Peyer's patch (tissue), 4 donors: Measurements from ENCODE around the gene ZNF70.

Source experiments
- POLR2A ChIP-seq, 2 donors: fragments of 450-650 bp; IDR thresholded peaks; one replicate each; pipeline ENCODE4 v1.5.1; 2017; ENCODE audit warnings: antibody characterized with exemption in 2 of 2, mild to moderate bottlenecking in 2 of 2, moderate library complexity in 2 of 2
- TF ChIP-seq, protein P1 (sequence below), 6 experiments: fragments of 450-650 bp in 4 of 6; fragments of 200-600 bp in 2 of 6; sonication (generic) in 1 of 6; IDR thresholded peaks; one replicate each; pipeline ENCODE4 v1.5.1; 2017 to 2019; ENCODE audit warnings: antibody characterized with exemption in 6 of 6, mild to moderate bottlenecking in 3 of 6, moderate library complexity in 1 of 6

DNA sequence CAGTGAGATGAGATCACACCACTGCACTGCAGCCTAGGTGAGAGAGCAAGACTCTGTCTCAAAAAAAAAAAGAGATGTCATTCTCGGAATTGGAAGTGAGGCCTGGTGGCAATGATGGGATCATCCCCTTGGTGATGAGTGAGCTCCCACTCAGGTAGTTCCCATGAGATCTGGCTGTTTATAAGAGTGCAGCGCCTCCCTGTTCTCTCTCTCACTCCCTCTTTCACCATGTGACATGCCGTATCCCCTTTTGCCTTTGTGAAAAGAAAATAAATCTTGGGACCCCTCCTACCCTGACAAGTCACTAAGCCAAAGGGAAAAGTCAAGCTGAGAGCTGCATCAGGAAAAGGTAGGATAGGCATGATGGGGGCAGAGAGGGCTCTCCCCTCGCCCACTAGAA lies 28.8 kb downstream of the ZNF70 start:
- TF ChIP-seq, protein P1, sequence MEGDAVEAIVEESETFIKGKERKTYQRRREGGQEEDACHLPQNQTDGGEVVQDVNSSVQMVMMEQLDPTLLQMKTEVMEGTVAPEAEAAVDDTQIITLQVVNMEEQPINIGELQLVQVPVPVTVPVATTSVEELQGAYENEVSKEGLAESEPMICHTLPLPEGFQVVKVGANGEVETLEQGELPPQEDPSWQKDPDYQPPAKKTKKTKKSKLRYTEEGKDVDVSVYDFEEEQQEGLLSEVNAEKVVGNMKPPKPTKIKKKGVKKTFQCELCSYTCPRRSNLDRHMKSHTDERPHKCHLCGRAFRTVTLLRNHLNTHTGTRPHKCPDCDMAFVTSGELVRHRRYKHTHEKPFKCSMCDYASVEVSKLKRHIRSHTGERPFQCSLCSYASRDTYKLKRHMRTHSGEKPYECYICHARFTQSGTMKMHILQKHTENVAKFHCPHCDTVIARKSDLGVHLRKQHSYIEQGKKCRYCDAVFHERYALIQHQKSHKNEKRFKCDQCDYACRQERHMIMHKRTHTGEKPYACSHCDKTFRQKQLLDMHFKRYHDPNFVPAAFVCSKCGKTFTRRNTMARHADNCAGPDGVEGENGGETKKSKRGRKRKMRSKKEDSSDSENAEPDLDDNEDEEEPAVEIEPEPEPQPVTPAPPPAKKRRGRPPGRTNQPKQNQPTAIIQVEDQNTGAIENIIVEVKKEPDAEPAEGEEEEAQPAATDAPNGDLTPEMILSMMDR (IDR thresholded peaks at IDR 0.05) = no peak
- TF ChIP-seq POLR2A (IDR thresholded peaks at IDR 0.05) = no peak
